HG03520 (cell line): ENCODE results near the gene DPY19L2.
"Not testable (repeated sequence)": the region's sequence is repeated elsewhere in the genome, so short reads cannot be mapped to it uniquely, and the experiment has no call there.

Source experiments
- ATAC-seq: cut with Tn5 transposase; IDR thresholded peaks from one replicate; pipeline ENCODE4 v1.9.1; 2021; ENCODE audit warnings: mild to moderate bottlenecking, moderate library complexity; ENCODE audit not compliant: unreplicated experiment

The DPY19L2 gene

DNA sequence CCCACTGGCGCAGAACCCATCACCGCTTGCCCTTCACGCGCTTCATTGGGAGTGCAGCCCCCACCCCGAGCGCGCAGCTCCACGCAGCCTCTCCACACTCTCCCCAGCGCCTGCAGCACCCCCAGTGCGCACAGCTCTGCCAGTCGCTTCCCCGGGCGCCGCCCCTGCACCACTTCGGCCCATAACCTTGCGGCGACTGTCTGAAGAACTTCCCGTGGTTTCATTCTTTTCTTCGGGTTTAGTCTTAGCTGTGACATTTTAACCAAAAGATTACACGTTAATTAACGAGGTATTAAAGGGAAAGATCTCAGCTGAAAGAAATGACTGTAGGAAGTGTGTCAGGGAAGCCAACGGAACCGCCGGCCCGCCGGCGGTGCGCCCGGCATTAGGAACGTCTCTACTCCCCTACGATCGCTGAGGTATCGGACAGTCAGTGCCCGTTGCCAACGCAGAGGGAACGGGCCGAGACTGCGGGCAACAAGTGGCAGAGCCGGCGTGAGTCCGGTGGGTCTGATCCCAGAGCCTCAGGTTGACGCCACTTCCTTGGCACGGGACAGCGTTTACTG is 590 bp upstream of the DPY19L2 start:
- ATAC-seq, result peak; percentile 32

- not testable (repeated sequence) for ATAC-seq
Observed at GRCh38 chr12:63663005-63663404, 5.3 kb downstream of the DPY19L2 start.

- not testable (repeated sequence) for ATAC-seq
Observed at GRCh38 chr12:63658501-63658900, 9.8 kb downstream of the DPY19L2 start.

DNA sequence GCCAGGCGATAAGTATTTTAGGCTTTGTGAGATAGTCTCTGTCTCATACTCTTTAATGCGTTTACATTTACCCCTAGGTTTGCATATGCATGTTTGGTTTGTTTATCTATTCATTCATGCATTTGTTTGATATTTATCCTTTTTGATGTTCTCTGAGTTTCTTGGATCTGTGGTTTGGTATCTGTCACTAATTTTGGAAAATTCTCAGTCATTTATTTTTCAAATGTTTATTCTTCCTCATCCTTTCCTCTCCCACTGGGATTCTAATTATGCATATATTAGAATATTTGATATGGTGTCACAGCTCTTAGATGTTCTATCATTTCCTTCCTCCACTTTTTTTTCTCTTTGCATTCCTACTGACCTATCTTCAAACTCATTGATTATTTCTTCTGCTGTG is 11.9 kb downstream of the DPY19L2 start:
- ATAC-seq, result not testable (repeated sequence)

- ATAC-seq, result not testable (repeated sequence)
Observed at GRCh38 chr12:63655543-63656257, 12.6 kb downstream of the DPY19L2 start.

GRCh38 chr12:63654481-63654880 is 13.8 kb downstream of the DPY19L2 start:
- ATAC-seq, result not testable (repeated sequence)

DNA sequence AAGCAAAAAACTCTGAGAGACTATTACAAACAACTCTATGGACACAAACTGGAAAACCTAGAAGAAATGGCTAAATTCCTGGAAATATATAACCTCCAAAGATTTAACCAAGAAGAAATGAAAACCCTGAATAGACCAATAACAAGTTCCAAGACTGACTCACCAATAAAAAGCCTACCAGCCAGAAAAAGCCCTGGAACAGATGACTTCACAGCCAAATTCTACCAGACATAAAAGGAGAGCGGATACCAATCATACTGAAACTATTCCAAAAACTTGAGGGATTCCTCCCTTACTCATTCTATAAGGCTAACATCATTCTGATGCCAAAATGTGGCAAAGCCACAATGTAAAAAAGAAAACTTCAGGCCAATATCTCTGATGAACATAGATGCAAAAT is 18.8 kb downstream of the DPY19L2 start:
- not testable (repeated sequence) for ATAC-seq

GRCh38 chr12:63643381-63644140 is 24.7 kb downstream of the DPY19L2 start:
- not testable (repeated sequence) for ATAC-seq

GRCh38 chr12:63624258-63624657 is 44.0 kb downstream of the DPY19L2 start:
- ATAC-seq, result not testable (repeated sequence)

DNA sequence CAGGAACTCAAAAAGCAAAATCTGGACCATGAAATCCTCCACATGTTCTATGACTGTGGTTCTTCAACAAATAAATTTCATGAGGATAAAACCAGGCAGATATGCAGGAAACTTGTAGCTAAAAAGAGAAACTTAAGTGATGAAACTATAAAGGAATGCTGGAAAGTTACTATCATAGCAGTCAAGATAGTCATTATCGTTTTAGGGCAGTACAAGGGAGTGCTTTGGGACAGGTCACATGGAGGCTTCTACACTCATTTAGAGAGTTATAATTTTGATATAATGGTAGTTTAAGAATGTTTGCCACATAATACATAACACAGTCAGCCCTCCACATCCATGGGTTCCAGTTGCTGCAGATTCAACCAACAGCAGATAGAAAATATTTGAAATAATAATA is 52.7 kb downstream of the DPY19L2 start:
- not testable (repeated sequence) for ATAC-seq

GRCh38 chr12:63611285-63611684 is 57.0 kb downstream of the DPY19L2 start:
- not testable (repeated sequence) for ATAC-seq

DNA sequence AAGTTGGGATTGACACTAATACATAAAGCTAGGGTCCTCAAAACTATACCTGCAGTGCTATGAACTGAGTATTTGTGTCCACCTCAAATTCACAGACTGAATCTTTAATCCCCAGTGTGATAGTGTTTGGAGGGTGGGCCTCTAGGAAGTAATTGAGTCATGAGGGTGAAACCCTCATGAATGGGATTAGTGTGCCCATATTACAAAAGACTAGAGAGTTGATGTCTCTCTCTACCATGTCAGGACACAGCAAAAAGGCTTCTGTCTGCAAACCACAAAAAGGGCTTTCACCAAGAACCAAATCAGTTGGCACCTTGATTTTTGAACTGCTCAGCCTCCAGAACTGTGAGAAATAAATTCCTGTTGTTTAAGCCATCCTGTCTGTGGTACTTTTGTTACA is 59.0 kb downstream of the DPY19L2 start:
- ATAC-seq, result not testable (repeated sequence)

DNA sequence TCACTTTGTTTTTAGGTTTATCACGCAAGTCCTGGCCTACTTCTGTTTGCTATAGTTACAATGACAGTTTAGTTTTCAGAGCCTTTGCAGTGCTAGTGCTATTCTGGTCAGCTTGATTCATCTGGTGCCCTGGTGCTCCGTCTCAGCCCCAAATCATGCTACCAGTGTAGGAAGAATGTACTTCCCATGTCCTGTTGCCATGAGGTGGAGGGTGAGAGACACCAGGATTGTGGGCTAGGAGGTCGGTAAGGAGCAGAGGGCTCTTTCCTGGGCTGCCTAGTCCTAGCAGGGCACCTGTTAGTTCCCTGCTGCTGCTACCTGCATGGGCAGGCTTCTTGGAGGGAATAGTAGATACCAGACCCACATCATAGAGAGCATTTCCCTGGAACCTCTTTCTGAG is 63.3 kb downstream of the DPY19L2 start:
- ATAC-seq, result not testable (repeated sequence)

DNA sequence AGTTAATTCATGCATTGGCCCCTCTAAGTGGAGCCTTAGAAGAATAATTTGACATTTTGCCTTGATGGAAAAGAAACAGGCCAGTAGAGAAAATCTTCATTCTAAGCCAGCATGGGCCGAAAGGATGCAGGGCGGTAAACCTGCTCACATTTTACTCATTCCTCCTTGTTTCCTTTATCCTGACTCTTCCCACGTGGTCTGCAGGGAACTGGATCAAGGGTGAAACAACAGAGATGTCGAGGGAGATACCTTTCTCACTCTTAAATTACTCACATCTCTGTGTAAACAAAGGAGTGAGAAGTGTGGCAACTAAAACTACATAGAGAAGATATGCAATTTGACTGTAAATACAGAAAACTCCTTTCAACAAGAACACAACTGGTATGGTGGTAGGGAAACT is 73.5 kb downstream of the DPY19L2 start:
- ATAC-seq, result not testable (repeated sequence)

DNA sequence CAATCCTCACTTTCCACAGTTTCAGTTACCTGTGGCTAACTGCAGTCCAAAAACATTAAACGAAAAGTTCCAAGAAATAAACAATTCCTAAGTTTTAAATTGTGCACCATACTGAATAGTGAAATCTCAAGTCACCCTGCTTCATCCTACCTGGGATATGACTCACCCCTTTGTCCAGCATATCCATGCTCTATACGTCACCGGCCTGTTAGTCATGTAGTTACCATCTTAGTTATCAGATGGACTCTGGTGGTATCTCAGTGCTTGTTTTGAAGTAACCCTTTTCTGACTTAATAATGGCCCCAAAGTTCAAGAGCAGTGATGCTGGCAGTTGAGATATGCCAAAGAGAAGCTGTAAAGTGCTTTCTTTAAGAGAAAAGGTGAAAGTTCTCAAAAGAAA is 83.9 kb downstream of the DPY19L2 start:
- ATAC-seq, result not testable (repeated sequence)

GRCh38 chr12:63583289-63583688 is 85.0 kb downstream of the DPY19L2 start:
- ATAC-seq, result not testable (repeated sequence)

GRCh38 chr12:63577631-63578030 is 90.7 kb downstream of the DPY19L2 start:
- ATAC-seq, result not testable (repeated sequence)

DNA sequence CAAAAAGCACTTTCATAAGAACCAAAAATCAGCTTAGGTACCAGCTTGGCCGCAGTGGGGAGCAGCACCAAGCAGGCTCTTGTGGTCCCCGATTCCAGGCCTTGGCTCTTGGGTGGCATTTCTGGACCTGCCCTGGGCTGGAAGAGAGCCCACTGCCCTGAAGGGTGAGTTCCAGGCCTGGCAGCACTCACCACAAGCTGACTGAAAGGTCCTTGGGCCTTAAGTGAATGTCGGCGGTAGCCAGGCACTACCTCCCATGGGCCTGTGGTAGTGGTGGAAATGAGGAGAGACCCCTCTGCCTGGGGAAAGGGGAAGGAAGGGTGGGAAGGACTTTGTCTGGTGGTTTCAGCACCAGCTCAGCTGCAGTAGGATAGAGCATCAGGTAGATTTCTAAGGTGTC is 96.3 kb downstream of the DPY19L2 start:
- ATAC-seq, result not testable (repeated sequence)

- not testable (repeated sequence) for ATAC-seq
Observed at GRCh38 chr12:63558445-63558844, 109.8 kb downstream of the DPY19L2 start.

DNA sequence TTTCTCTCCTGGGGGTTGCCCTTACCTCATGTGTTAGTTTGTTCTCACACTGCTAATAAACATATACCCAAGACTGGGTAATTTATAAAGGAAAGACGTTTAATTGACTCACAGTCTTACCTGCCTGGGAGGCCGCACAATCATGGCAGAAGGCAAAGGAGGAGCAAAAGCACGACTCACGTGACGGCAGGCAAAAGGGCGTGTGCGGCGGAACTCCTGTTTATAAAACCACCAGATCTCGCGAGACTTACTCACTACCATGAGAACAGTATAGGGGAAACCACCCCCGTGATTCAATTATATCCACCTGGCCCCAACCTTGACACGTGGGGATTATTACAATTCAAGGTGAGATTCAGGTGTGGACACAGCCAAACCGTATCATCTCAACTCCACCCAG is 116.9 kb downstream of the DPY19L2 start:
- not testable (repeated sequence) for ATAC-seq

DNA sequence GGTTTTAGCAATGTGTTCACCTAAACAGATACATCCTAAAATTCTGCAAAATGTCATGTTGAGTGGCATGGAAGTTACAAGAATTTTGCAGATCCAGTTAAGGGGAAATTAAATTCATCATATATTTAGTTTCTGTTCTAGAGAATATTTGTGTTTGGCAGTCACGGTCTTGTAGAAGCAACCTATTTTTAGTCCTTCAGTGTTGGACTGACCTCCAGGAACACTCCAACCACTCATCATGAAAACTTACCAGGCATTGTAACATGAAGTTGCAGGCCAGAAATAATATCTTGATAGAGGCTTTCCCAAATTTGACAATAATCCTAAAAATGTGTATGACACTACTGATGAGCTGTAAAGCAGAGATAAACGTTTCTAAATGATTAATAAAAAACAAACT is 119.3 kb downstream of the DPY19L2 start:
- ATAC-seq, result not testable (repeated sequence)
